HFFc6 (cell line): ENCODE data around the gene PBLD. TPM values are rescaled to one million over a fixed set of nuclear protein-coding genes. Genes with fewer than 3 reads are reported as not detected.

ENCODE experiments used
- DNase-seq: peaks from one replicate; pipeline ENCODE4 v3.0.0-alpha.2; 2018
- H3K27ac Mint-ChIP-seq: 2 replicates; pipeline ENCODE4 v1.8.0; 2020; ENCODE audit warnings: mild to moderate bottlenecking, mixed read lengths
- H3K27me3 Mint-ChIP-seq: 2 replicates; pipeline ENCODE4 v1.8.0; 2021; ENCODE audit warnings: mild to moderate bottlenecking, moderate library complexity, mixed read lengths; ENCODE audit not compliant: insufficient read depth
- H3K36me3 Mint-ChIP-seq: 2 replicates; pipeline ENCODE4 v1.8.0; 2021; ENCODE audit warnings: low read depth, mixed read lengths
- H3K4me1 Mint-ChIP-seq: 2 replicates; pipeline ENCODE4 v1.8.0; 2020; ENCODE audit warnings: low read depth, mixed read lengths
- H3K4me3 Mint-ChIP-seq: 2 replicates; pipeline ENCODE4 v1.8.0; 2020; ENCODE audit warnings: mild to moderate bottlenecking, moderate library complexity, mixed read lengths
- H3K9me3 Mint-ChIP-seq: 2 replicates; pipeline ENCODE4 v1.8.0; 2020; ENCODE audit warnings: mild to moderate bottlenecking, mixed read lengths
- long read RNA-seq: library from polyadenylated mRNA; unstranded; transcript quantifications from one replicate; pipeline ENCODE4 v2.0.0, GENCODE V29; 2019
- total RNA-seq, 6 experiments: library from RNA; stranded (reverse); fragmentation: NEBNext Ultra II Directional; extraction: Animal tissue kit (Norgen Biotek cat#: 25700); gene quantifications; 2 replicates in 1 of 6; 3 replicates in 5 of 6; pipeline ENCODE4 v1.2.3, GENCODE V29; 2021
- TF ChIP-seq, protein P1 (sequence below): fragments of 200-600 bp; sonication (generic); IDR thresholded peaks from 2 replicates; pipeline ENCODE4 v1.5.0; 2021; ENCODE audit warnings: antibody characterized with exemption, mild to moderate bottlenecking

Gene PBLD
- total RNA-seq, result 10 to 100 TPM in 5 of 6 experiments, 1 to 10 TPM in 1; 9.9 to 13.6 (median 11.5) TPM
- long read RNA-seq, transcript PBLD-202 (10 exons, 2,165 nt), result major isoform, 13 of 32 reads
- long read RNA-seq, transcript PBLD-204 (10 exons, 2,587 nt), result minor isoform, 8 of 32 reads
- long read RNA-seq, partial matches to known transcripts, result 2 of 32 reads
- long read RNA-seq, other reads (novel, unspliced or antisense), result 8 of 32 reads

GRCh38 chr10:68332259-68333057 is at the start of gene PBLD:
Gene PBLD, minus strand, starts transcription at chr10:68332928. Its CDS starts 26,084 bp downstream, at chr10:68306844.
- H3K4me3 Mint-ChIP-seq, result peak within 1 kb of the TSS; percentile 93
- H3K9me3 Mint-ChIP-seq, result no peaks in the 10 kb centered on the region
- peaks cover 13% of the 10 kb centered on the region for H3K27me3 Mint-ChIP-seq
- peaks cover 71% of the 10 kb centered on the region for H3K4me1 Mint-ChIP-seq
- peak within 1 kb of the TSS; percentile 95 for H3K27ac Mint-ChIP-seq
- TF ChIP-seq, protein P1, sequence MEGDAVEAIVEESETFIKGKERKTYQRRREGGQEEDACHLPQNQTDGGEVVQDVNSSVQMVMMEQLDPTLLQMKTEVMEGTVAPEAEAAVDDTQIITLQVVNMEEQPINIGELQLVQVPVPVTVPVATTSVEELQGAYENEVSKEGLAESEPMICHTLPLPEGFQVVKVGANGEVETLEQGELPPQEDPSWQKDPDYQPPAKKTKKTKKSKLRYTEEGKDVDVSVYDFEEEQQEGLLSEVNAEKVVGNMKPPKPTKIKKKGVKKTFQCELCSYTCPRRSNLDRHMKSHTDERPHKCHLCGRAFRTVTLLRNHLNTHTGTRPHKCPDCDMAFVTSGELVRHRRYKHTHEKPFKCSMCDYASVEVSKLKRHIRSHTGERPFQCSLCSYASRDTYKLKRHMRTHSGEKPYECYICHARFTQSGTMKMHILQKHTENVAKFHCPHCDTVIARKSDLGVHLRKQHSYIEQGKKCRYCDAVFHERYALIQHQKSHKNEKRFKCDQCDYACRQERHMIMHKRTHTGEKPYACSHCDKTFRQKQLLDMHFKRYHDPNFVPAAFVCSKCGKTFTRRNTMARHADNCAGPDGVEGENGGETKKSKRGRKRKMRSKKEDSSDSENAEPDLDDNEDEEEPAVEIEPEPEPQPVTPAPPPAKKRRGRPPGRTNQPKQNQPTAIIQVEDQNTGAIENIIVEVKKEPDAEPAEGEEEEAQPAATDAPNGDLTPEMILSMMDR, result peak; percentile 67
- peak; percentile 54 for DNase-seq
- peaks cover 50% of the 10 kb centered on the region for H3K36me3 Mint-ChIP-seq

DNA sequence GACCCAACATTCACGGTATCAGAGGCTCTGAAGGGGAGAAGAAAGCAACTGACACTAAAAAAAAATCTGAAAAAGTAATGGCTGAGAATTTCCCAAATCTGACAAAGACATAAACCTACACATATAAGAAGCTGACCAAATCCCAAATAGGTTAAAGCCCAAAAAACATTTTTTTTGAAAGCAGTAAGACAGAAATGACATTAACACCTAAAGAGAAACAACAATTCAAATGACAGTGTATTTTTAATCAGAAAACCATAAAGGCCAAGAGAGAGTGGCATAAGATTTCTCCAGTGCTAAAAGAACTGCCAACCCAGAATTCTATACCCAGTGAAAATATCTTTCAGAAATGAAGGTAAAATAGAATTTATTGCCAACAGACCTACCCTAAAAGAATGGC is 38.9 kb upstream of the PBLD start:
- Mint-ChIP-seq H3K27ac (no peak overlapping the region), H3K4me1 (peaks cover 5% of the 10 kb centered on the region), H3K36me3 (peaks cover 46% of the 10 kb centered on the region), H3K4me3 (no peak overlapping the region), H3K9me3 (peaks cover 9% of the 10 kb centered on the region), H3K27me3 (peaks cover 1% of the 10 kb centered on the region; the same call in 1 of the 2 replicates)
- TF ChIP-seq, protein P1, result no peak
- DNase-seq, result no peak

DNA sequence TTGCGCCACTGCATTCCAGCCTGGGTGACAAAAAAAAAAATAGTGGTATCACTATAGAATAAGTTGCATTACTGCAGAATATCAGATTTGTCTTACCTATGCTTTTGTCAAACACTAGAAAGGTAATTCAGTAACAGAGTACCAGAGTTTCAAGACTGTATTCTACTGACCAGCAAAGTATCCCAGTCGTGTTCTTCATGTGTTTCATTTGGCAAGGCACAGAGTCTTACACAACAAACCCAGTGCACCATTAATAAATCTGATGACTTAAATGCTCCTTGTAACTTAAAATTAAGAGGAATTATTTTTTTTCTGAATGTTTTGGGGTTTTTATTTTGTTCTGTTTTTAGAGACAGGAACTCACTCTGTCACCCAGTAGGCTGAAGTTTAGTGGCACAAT is 34.4 kb upstream of the PBLD start:
- H3K36me3 Mint-ChIP-seq, result peaks cover 27% of the 10 kb centered on the region
- peaks cover 4% of the 10 kb centered on the region; the same call in 1 of the 2 replicates for H3K9me3 Mint-ChIP-seq
- H3K4me1 Mint-ChIP-seq, result no peaks in the 10 kb centered on the region
- no peak overlapping the region for H3K4me3 Mint-ChIP-seq
- no peak overlapping the region for H3K27ac Mint-ChIP-seq
- H3K27me3 Mint-ChIP-seq, result peaks cover 1% of the 10 kb centered on the region; the same call in 1 of the 2 replicates
- DNase-seq, result no peak
- TF ChIP-seq, protein P1, result no peak

DNA sequence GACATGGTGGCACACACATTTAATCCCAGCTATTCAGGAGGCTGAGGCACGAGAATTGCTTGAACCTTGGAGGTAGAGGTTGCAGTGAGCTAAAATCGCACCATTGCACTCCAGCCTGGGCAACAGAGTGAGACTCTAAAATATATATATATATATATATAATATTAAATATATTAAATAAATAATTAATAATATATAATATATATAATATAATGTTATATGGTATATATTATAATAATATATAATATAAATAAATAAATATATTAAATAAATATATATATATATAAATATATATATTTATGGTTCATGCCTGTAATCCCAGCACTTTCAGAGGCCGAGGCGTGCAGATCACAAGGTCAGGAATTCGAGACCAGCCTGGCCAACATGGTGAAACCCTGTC is 33.9 kb upstream of the PBLD start:
- H3K27me3 Mint-ChIP-seq, result peaks cover 1% of the 10 kb centered on the region; the same call in 1 of the 2 replicates
- TF ChIP-seq, protein P1, result no peak
- peaks cover 22% of the 10 kb centered on the region for H3K36me3 Mint-ChIP-seq
- peaks cover 4% of the 10 kb centered on the region; the same call in 1 of the 2 replicates for H3K9me3 Mint-ChIP-seq
- DNase-seq, result no peak
- H3K27ac Mint-ChIP-seq, result no peak overlapping the region
- H3K4me3 Mint-ChIP-seq, result no peak overlapping the region
- no peaks in the 10 kb centered on the region for H3K4me1 Mint-ChIP-seq

- DNase-seq, result no peak
- Mint-ChIP-seq H3K9me3 (peaks cover 3% of the 10 kb centered on the region; the same call in 1 of the 2 replicates), H3K4me1 (no peaks in the 10 kb centered on the region), H3K27ac (no peak overlapping the region), H3K4me3 (no peak overlapping the region), H3K36me3 (peaks cover 16% of the 10 kb centered on the region), H3K27me3 (peaks cover 1% of the 10 kb centered on the region; the same call in 1 of the 2 replicates)
- TF ChIP-seq, protein P1, result no peak
These were observed 32.9 kb upstream of the PBLD start for GRCh38 chr10:68365611-68366010.
